ENCODE results near the gene EFCAB14. TPM values are rescaled to one million over a fixed set of nuclear protein-coding genes. Genes with fewer than 3 reads are reported as not detected.

The EFCAB14 gene
- total and polyA plus RNA-seq, 9 of the 15 experiments (the other 6 are each of a cell fraction or from before 2014, with no cell fraction given) = 7.3 to 49.0 (median 37.3) TPM

- TF ChIP-seq KLF13 (tag; IDR thresholded peaks at IDR 0.05; ENCODE audit: borderline replicate concordance, low read depth) (peak; percentile 95; the same call in 1 of the 2 replicates), ZNF444 (CRISPR knock-in tag; IDR thresholded peaks at IDR 0.05) (no peak), XRCC5 (IDR thresholded peaks at IDR 0.05; ENCODE audit: low read depth, low read length) (peak; percentile 22; the same call in 1 of the 2 replicates), KLF16 (IDR thresholded peaks at IDR 0.05) (0 out of 2 replicates have a peak, but pooled peaks have one; percentile 19), ZNF511 (CRISPR knock-in tag; IDR thresholded peaks at IDR 0.05) (peak; percentile 60), CGGBP1 (CRISPR knock-in tag; IDR thresholded peaks at IDR 0.05) (peak; percentile 94; the same call in 1 of the 2 replicates), TCFL5 (CRISPR knock-in tag; conservative IDR thresholded peaks at IDR 0.05) (0 out of 2 replicates have a peak, but pooled peaks have one; percentile 29), TFAP4 (CRISPR knock-in tag; IDR thresholded peaks at IDR 0.05; ENCODE audit: borderline replicate concordance) (peak; percentile 93), CSDE1 (IDR thresholded peaks at IDR 0.05) (peak in 1 of 2 experiments; percentile 10; a peak in 1 of 4 replicates), JUND (IDR thresholded peaks at IDR 0.05; ENCODE audit: borderline replicate concordance, low read depth, low read length) (peak; percentile 96), JUND (tag; IDR thresholded peaks at IDR 0.05; ENCODE audit: borderline replicate concordance, low read depth, low read length) (peak; percentile 79; the same call in 2 of the 3 replicates), PRDM10 (IDR thresholded peaks at IDR 0.05; ENCODE audit: partially characterized antibody) (peak; percentile 55), KLF1 (tag; IDR thresholded peaks at IDR 0.05) (peak; percentile 75; the same call in 1 of the 2 replicates), ETV1 (tag; conservative IDR thresholded peaks at IDR 0.05; ENCODE audit: low read depth) (peak; percentile 58; the same call in 1 of the 2 replicates), ZBTB33 (CRISPR knock-in tag; IDR thresholded peaks at IDR 0.05) (peak; percentile 69; the same call in 1 of the 2 replicates), ZNF431 (CRISPR knock-in tag; IDR thresholded peaks at IDR 0.05) (peak; percentile 75), ZBTB43 (CRISPR knock-in tag; IDR thresholded peaks at IDR 0.05) (0 out of 2 replicates have a peak, but pooled peaks have one; percentile 36)
These were observed at the start of gene EFCAB14 (continued) for GRCh38 chr1:46718727-46719622.

Measured in K562 (cell line).